Activated effector memory CD4-positive, alpha-beta T cell treated with anti-CD3 and anti-CD28 coated beads, Interleukin-2, amount 50 U/mL, for 16 hours (primary cell): ENCODE data around the gene RNF138.
"Not testable (repeated sequence)": the region's sequence is repeated elsewhere in the genome, so short reads cannot be mapped to it uniquely, and the experiment has no call there.

Experiments
- DNase-seq: peaks from one replicate; pipeline ENCODE4 v3.0.0-alpha.2; 2020

RNF138 gene

DNA sequence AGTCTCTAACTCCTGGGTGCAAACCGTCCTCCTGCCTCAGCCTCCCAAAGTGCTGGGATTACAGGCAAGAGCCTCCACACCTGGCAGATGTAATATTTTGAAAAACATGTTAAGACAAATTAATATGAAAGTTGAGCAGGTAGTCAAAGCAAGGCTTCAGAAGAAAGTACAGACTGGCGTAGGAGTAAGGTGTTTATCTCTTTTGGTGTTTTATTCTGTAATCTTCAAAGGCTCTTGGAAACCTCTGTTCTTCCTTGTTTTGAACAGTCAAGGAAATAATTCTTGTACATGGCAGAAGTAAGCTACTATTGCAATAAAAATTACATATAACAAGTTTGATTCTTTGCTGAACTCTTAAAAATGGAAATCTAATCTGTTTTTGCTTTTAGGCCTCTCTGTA lies 5.3 kb downstream of the RNF138 start:
- DNase-seq = no peak

DNA sequence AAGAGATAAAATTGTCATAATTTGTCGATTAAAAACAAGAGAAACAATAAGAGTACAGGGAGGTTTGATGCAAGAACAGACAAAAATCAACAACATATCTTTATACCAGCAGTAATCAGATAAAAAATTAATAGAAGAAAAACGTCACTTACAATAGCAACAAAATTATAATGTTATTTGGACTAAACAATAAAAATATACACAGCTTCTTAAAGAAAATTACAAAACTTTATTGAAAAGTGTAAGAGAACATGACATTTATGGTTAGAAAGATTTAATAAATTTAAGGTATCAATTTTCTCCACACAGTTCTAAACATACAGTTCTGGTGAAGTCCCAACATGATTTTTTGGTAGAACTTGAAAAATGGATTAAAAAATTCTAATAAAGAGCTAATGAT lies 12.8 kb downstream of the RNF138 start:
- no peak for DNase-seq

- no peak for DNase-seq
Measured at GRCh38 chr18:32110005-32110404, 18.3 kb downstream of the RNF138 start.

DNA sequence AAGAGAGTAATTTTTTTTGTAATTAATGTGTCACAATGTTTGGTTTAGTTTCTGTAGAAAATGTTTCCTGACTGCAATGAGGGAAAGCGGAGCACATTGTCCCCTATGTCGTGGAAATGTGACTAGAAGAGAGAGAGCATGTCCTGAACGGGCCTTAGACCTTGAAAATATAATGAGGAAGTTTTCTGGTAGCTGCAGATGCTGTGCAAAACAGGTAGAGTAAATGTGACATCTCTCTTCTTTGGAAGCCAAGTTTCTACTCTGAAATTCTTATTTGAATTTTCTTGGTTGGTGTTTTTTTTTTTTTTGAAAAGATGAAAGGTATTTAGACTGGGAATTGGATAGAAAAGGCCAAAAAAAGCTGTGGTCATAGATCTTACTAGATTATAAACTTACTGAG lies 20.0 kb downstream of the RNF138 start:
- DNase-seq = no peak

- no peak for DNase-seq
Measured at GRCh38 chr18:32112826-32113225, 21.2 kb downstream of the RNF138 start.

DNA sequence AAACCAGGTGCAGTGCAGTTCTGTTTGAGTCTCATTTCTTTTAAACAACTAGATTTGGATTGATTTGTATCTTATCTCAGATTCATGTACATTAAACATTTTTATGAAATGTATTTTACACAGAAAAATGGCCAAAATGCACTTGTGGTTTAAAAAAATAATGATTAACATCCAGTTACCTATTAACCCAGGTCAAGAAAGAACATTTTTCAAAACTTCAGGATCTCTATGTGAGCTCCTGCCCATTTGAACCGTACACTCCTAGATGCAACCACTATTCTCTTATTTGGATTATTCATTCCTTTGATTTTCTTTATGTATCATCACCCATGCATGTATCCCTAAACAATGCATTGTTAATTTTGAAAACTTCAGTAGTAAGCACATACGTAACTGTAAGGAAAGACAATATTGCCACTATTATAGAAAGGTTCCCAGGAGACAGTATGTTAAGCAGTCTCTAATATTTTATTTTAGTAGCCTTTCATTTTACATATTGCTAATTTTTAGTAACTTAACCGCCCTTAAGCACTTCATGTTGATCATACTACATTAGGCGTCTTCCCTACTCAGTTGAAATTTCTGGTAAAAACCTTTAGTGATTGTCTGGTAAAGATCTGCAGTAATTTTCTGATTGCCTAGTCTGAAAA lies 22.7 kb downstream of the RNF138 start:
- no peak for DNase-seq

DNA sequence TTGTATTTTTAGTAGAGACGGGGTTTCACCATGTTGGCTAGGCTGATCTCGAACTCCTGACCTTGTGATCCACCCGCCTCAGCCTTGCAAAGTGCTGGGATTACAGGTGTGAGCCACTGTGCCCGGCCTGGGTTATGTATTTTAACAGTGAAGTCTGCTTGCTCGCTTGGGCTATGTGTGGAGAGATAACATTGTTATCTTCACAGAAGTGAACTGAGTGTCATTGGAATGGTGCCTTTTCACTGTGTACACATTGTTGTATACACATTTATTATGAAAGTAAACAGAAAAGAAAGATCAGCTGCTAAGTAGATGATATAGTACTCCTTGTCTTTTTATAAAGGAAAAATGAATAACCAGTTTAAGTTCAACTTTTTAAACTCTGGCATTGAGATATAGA lies 30.4 kb downstream of the RNF138 start:
- DNase-seq = no peak

- no peak for DNase-seq
Measured at GRCh38 chr18:32126538-32126937, 34.9 kb downstream of the RNF138 start.

DNA sequence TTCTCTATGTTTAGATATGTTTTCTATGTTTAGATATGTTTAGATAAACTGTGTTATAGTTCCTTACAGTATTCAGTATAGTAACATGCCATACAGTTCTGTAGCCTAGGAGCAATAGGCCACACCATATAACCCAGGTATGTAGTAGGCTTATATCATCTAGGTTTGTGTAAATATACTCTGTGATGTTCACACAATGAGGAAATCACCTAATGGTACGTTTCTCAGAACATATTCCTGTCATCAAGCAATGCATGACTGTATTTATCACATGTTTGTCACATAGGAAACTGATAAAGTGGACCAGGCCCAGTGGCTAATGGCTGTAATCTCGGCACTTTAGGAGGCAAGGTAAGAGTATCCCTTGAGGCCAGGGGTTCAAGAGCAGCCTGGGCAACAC lies 44.0 kb downstream of the RNF138 start:
- DNase-seq = no peak

DNA sequence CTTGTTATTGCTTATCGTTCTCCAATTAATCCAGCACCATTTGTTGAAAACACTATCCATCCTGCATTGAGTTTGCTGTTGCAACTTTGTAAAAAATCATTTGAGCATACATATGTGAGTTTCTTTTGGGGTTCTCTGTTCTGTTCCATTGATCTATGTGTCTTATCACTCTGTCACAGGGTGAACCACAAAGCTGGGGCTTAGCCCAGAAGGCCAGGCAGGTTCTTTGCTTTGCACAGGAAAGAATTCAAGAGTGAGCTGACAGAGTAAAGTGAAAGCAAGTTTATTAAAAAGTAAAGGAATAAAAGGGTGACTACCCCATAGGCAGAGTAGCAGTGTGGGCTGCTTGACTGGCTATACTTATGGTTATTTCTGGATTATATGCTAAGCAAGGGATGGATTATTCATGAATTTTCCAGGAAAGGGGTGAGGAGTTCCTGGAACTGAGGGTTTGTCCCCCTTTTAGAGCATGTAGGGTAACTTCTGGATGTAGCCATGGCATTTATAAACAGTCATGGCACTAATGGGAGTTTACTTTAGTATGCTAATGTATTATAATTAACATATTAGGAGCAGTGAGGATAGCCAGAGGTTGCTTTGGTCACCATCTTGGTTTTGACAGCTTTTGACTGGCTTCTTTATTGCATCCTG lies 46.8 kb downstream of the RNF138 start:
- no peak for DNase-seq

GRCh38 chr18:32139835-32140283 lies 48.2 kb downstream of the RNF138 start:
- DNase-seq = no peak

DNA sequence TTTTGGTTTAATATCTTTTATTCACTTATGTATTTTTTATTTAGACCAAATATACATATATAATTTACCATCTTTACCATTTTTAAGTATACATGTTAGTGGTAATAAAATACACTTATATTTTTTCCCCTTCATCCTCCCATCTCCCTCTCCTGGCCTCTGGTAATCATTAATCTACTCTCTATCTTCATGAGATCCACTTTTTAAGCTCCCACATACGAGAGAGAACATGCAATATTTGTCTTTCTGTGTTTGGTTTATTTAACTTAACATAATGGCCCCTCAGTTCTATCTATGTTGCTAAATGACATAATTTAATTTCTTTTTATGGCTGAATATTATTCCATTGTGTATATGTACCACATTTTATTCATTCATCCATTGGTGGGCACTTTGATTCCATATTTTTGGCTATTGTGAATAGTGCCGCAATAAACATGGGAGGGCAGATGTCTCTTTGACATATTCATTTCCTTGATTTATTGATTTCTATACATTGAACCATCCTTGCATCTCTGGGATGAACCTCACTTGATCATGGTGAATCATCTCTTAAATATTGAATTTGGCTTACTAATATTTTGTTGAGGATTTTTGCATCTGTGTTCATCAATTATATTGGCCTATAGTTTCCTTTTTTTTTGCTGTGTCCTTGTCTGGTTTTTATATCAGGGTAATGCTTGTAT lies 56.7 kb downstream of the RNF138 start:
- no peak for DNase-seq

DNA sequence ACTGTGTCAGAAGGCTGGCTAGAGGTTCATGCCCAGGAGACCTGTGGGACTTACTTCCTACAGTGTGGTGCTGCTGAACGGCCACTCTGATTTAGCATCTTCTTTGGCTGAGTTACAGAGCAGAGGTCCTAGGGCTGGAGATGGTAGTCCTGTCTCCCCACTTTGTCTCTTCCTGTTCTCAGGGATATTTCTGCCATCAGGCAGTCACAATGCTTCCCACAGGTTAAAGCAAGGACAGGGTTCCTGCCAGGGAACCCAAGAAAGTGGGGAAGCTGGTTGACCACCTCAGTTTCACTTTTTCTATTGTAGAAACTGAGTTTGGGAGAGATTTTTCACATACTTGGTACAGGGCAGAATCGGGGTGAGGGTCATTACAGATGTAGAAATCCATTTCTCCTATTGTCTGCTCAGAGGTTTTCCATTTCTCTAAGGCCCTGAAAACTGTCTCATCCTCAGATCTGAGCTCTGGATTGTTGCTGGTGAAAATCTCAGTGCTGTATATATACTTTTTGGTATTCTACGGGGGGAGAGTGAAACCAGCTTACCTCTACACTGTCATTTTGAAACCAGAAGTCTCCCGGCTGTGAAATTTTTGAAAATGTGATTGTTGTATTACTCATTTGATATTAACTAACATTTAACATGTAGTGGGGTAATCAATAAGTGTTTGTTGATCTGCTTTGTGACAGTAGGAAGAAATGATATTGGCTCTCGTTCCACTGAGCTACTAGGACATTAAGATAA lies 61.2 kb downstream of the RNF138 start:
- no peak for DNase-seq

- no peak for DNase-seq
Measured at GRCh38 chr18:32156855-32157254, 65.2 kb downstream of the RNF138 start.

GRCh38 chr18:32157580-32157979 lies 65.9 kb downstream of the RNF138 start:
- no peak for DNase-seq

GRCh38 chr18:32158108-32158624 lies 66.5 kb downstream of the RNF138 start:
- peak; percentile 86 for DNase-seq

- DNase-seq = not testable (repeated sequence)
Measured at GRCh38 chr18:32158631-32159030, 67.0 kb downstream of the RNF138 start.

- DNase-seq = no peak
Measured at GRCh38 chr18:32160547-32160946, 68.9 kb downstream of the RNF138 start.

DNA sequence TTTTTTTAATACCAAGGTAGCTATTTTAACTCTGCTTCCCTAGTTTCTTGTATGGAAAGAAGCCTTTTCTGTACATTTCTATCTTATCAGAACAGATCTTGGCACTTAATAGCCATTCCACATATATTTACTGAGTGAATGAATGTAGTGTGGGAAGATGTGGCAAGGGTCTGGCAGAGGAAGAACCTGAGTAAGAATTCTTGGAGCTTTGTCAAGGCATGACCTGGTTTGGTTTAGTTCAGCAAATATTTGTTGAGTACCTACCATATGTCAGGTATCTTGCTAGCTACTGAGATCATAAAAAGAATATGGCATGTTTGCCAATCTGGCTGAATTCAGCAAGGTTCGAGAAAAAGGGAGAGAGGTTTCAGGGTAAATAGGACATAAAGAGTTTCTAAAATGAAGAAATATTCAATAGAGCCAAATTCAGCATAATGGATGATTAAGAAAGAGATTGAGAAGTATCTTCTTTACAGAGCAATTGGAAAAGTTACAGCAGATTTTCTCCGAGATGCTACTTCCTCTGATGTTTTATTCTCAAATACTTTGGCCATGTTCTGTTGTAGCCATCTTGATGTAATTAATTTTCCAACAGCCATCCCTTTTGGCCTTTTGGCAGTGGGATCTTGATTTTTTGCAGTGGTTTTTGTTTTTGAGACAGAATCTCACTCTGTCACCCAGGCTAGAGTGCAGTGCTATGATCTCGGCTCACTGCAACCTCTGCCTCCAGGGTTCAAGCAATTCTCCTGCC lies 76.5 kb downstream of the RNF138 start:
- no peak for DNase-seq

GRCh38 chr18:32173654-32174053 lies 82.0 kb downstream of the RNF138 start:
- no peak for DNase-seq

- no peak for DNase-seq
Measured at GRCh38 chr18:32174719-32175118, 83.0 kb downstream of the RNF138 start.

DNA sequence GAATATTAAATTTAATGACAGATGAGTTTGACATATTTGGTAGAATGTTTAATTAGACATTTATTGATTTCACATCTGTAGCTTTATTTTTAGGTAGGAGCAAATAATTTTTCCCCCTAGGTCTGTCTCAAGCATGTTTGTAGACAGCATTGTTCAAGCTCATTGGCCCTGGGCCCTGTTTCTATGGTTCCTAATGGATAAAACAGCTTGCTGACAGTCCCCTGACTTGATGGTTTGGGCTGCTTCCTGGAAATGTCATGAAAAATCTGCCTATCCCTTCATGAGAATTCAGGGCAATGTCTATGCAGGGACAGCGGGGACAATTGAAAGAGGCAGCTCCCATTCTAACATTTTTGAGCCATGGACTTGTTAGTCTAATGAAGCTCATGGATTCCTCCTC lies 83.6 kb downstream of the RNF138 start:
- no peak for DNase-seq

DNA sequence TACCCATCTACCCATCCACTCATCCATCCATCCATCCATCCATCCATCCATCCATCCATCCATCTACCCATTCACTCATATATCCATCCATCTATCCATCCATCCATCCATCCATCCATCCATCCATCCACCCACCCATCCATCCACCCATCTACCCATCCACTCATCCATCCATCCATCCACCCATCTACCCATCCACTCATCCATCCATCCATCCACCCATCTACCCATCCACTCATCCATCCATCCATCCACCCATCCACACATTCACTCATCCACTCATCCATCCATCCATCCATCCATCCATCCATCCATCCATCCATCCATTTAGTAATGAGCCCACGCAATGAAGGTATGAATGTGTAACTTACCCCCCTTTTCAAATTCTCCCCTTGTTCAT lies 85.1 kb downstream of the RNF138 start:
- DNase-seq = not testable (repeated sequence)
